ENCODE measurements around the gene KRTAP2-3.

DNA sequence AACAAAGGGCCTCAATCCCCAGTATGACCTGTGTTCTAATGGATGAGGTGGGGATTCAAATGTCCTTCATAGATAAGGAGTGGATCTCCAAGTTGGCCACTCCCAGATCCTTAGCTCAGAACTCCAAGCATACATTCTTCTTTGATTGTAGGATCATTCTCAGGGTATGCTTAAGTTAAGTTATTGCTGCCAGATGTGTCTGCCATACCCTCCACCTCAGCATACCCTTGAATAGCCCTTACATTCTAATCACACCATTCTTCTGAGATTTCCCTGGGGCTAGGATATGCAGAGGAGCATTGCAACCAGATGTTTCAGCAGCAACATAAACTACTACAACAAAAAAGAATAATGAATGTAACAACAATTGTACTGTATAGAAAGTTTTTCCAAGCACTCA lies 7.4 kb upstream of the KRTAP2-3 start:
- TF ChIP-seq CTCF (conservative IDR thresholded peaks at IDR 0.05) (no peak), ZFX (IDR thresholded peaks at IDR 0.05) (no peak)

Data from C4-2B (cell line).